H1 (cell line): ENCODE data around the gene GCLC. TPM values are rescaled to one million over a fixed set of nuclear protein-coding genes. Genes with fewer than 3 reads are reported as not detected.

Experiments
- CTCF ChIA-PET: fragments of 300-600 bp; sonication (Branson Sonifier 250); formaldehyde crosslinking; loops from one replicate; lab custom pipeline; 2021; ENCODE audit not compliant: partially characterized antibody; lab: Charles Lee
- POLR2A ChIA-PET: fragments of 300-600 bp; sonication (Branson Sonifier 250); formaldehyde crosslinking; loops from one replicate; lab custom pipeline; 2021; ENCODE audit warnings: inconsistent platforms; ENCODE audit not compliant: partially characterized antibody; lab: Charles Lee
- DNase-seq, 2 experiments: peaks; one replicate each; pipeline versions ENCODE4 v3.0.0 to v3.0.0-alpha.2; 2010 to 2022; ENCODE audit warnings: low spot score in 2 of 2, low read depth in 1 of 2, mixed read lengths in 1 of 2
- FAIRE-seq: peaks from 2 replicates; lab custom pipeline; 2011; peaks lifted over from hg19 to GRCh38; lab: Jason Lieb, UNC
- H2AFZ ChIP-seq: 2 replicates; pipeline ENCODE4 v1.8.1; 2012; ENCODE audit warnings: low read length, inconsistent platforms
- H2AK5ac ChIP-seq: 2 replicates; pipeline ENCODE4 v1.6.1; 2013; ENCODE audit warnings: low read depth, low read length
- H2BK120ac ChIP-seq: replicated peaks from 2 replicates; pipeline ENCODE3; 2013; ENCODE audit warnings: low read depth, low read length, inconsistent platforms
- H2BK12ac ChIP-seq: 2 replicates; pipeline ENCODE4 v1.6.1; 2013; ENCODE audit warnings: low read depth, low read length
- H2BK15ac ChIP-seq: 2 replicates; pipeline ENCODE4 v1.6.1; 2013; ENCODE audit warnings: low read length
- H2BK20ac ChIP-seq: 2 replicates; pipeline ENCODE4 v1.6.1; 2013; ENCODE audit warnings: low read length
- H2BK5ac ChIP-seq: 2 replicates; pipeline ENCODE4 v1.6.1; 2013; ENCODE audit warnings: low read depth, low read length
- H3K14ac ChIP-seq: 2 replicates; pipeline ENCODE4 v1.6.1; 2013; ENCODE audit warnings: inconsistent platforms; ENCODE audit not compliant: insufficient read length
- H3K18ac ChIP-seq: 2 replicates; pipeline ENCODE4 v1.6.1; 2013; ENCODE audit warnings: low read length; ENCODE audit errors: extremely low read depth
- H3K23ac ChIP-seq: 2 replicates; pipeline ENCODE4 v1.6.1; 2013; ENCODE audit warnings: inconsistent platforms; ENCODE audit not compliant: insufficient read length
- H3K23me2 ChIP-seq: 2 replicates; pipeline ENCODE4 v1.6.1; 2013; ENCODE audit warnings: low read depth, low read length
- H3K27ac ChIP-seq: 2 replicates; pipeline ENCODE4 v1.6.1; 2011; ENCODE audit warnings: low read depth, low read length, inconsistent platforms
- H3K27me3 ChIP-seq, 4 experiments: replicated peaks in 1 of 4; 1 replicate in 1 of 4; 2 replicates in 3 of 4; pipeline versions ENCODE4 v1.6.1 to v1.8.1; 2011 to 2013; ENCODE audit warnings: low read length in 3 of 4, mild to moderate bottlenecking in 3 of 4, inconsistent platforms in 2 of 4, mixed read lengths in 2 of 4, moderate library complexity in 1 of 4; ENCODE audit not compliant: control insufficient read depth in 3 of 4, insufficient read depth in 3 of 4; ENCODE audit errors: extremely low read depth in 1 of 4
- H3K36me3 ChIP-seq, 4 experiments: 2 replicates each; pipeline versions ENCODE4 v1.6.1 to v1.8.1; 2011 to 2013; ENCODE audit warnings: mild to moderate bottlenecking in 4 of 4, low read length in 3 of 4, moderate library complexity in 2 of 4, control low read depth in 1 of 4, inconsistent platforms in 1 of 4; ENCODE audit not compliant: insufficient read depth in 4 of 4, control insufficient read depth in 2 of 4
- H3K4ac ChIP-seq: replicated peaks from 2 replicates; pipeline ENCODE3; 2013; ENCODE audit warnings: low read length, low read depth, mixed read lengths, inconsistent platforms; ENCODE audit not compliant: insufficient read length
- H3K4me1 ChIP-seq, 4 experiments: replicated peaks in 1 of 4; 1 replicate in 1 of 4; 2 replicates in 3 of 4; pipeline versions ENCODE4 v1.6.1 to v1.8.1; 2011 to 2013; ENCODE audit warnings: low read length in 3 of 4, inconsistent platforms in 2 of 4, mixed read lengths in 1 of 4; ENCODE audit not compliant: insufficient read depth in 4 of 4, control insufficient read depth in 3 of 4
- H3K4me2 ChIP-seq, 2 experiments: 2 replicates each; pipeline versions ENCODE4 v1.6.1 to v1.8.1; 2011 to 2013; ENCODE audit warnings: low read depth in 2 of 2, low read length in 2 of 2, control low read depth in 1 of 2, inconsistent platforms in 1 of 2, mild to moderate bottlenecking in 1 of 2; ENCODE audit not compliant: insufficient read depth in 1 of 2
- H3K4me3 ChIP-seq, 4 experiments: fragments of 200-600, 300-600 bp in 1 of 4; sonication (generic), shearing (Covaris generic), sonication (Bioruptor Twin) in 1 of 4; 2 replicates each; pipeline versions ENCODE4 v1.5.1 to v1.8.1; 2011 to 2016; ENCODE audit warnings: low read length in 4 of 4, low read depth in 3 of 4, control low read depth in 2 of 4, inconsistent platforms in 2 of 4, mild to moderate bottlenecking in 2 of 4, mixed read lengths in 1 of 4, moderate library complexity in 1 of 4; ENCODE audit not compliant: insufficient read depth in 2 of 4; ENCODE audit errors: extremely low read depth in 1 of 4
- H3K56ac ChIP-seq: replicated peaks from 2 replicates; pipeline ENCODE3; 2013; ENCODE audit warnings: low read depth, mild to moderate bottlenecking, mixed read lengths, low read length, inconsistent platforms; ENCODE audit not compliant: insufficient read length
- H3K79me1 ChIP-seq: 2 replicates; pipeline ENCODE4 v1.6.1; 2013; ENCODE audit warnings: low read depth, low read length, control low read depth
- H3K79me2 ChIP-seq, 2 experiments: 2 replicates each; pipeline versions ENCODE4 v1.6.1 to v1.8.1; 2012 to 2013; ENCODE audit warnings: low read length in 2 of 2, mild to moderate bottlenecking in 2 of 2, inconsistent platforms in 1 of 2; ENCODE audit not compliant: insufficient read depth in 2 of 2, control insufficient read depth in 1 of 2
- H3K9ac ChIP-seq, 4 experiments: replicated peaks in 1 of 4; 1 replicate in 1 of 4; 2 replicates in 3 of 4; pipeline versions ENCODE4 v1.6.1 to v1.8.1; 2011 to 2013; ENCODE audit warnings: low read depth in 3 of 4, low read length in 3 of 4, control low read depth in 2 of 4, mild to moderate bottlenecking in 2 of 4, moderate library complexity in 2 of 4, inconsistent platforms in 1 of 4; ENCODE audit errors: extremely low read depth in 1 of 4
- H3K9me3 ChIP-seq, 2 experiments: 2 replicates each; pipeline versions ENCODE4 v1.6.1 to v1.8.1; 2012 to 2013; ENCODE audit warnings: mild to moderate bottlenecking in 2 of 2, moderate library complexity in 2 of 2, control low read depth in 1 of 2, inconsistent platforms in 1 of 2, low read depth in 1 of 2, low read length in 1 of 2, mixed read lengths in 1 of 2; ENCODE audit not compliant: insufficient read depth in 2 of 2
- H4K20me1 ChIP-seq, 2 experiments: replicated peaks in 1 of 2; 2 replicates each; pipeline versions ENCODE3 to v1.8.1; 2011 to 2013; ENCODE audit warnings: inconsistent platforms in 2 of 2, low read length in 2 of 2, mild to moderate bottlenecking in 1 of 2; ENCODE audit not compliant: insufficient read depth in 2 of 2, control insufficient read depth in 1 of 2
- H4K5ac ChIP-seq: 2 replicates; pipeline ENCODE4 v1.6.1; 2013; ENCODE audit warnings: low read length, low read depth, mixed read lengths, inconsistent platforms; ENCODE audit not compliant: insufficient read length
- H4K8ac ChIP-seq: 2 replicates; pipeline ENCODE4 v1.8.0; 2013; ENCODE audit warnings: mild to moderate bottlenecking, moderate library complexity, low read length, inconsistent platforms; ENCODE audit not compliant: insufficient read depth; ENCODE audit errors: extremely low read depth
- H4K91ac ChIP-seq: replicated peaks from 2 replicates; pipeline ENCODE3; 2013; ENCODE audit warnings: low read length, mixed read lengths, inconsistent platforms; ENCODE audit not compliant: insufficient read length
- CBX5 ChIP-seq: fragments of 300-800, 300-1000 bp; sonication (generic); IDR thresholded peaks from 2 replicates; pipeline ENCODE4 v1.7.1; 2016; ENCODE audit warnings: antibody characterized with exemption, low read length, low read depth
- EGR1 ChIP-seq: IDR thresholded peaks from 2 replicates; pipeline ENCODE4 v1.6.1; 2011; ENCODE audit warnings: low read depth, low read length, borderline replicate concordance
- MAFK ChIP-seq: IDR thresholded peaks from 2 replicates; pipeline ENCODE4 v1.6.1; 2012; ENCODE audit warnings: low read depth, mild to moderate bottlenecking, improper control_type of control experiment, low read length
- PHF8 ChIP-seq: fragments of 200-600 bp; sonication (generic); conservative IDR thresholded peaks from 2 replicates; pipeline ENCODE4 v1.7.1; 2012; ENCODE audit warnings: low read depth, mild to moderate bottlenecking, inconsistent platforms, low read length, moderate library complexity
- POLR2A ChIP-seq, 2 experiments: IDR thresholded peaks; 1 replicate in 1 of 2; 2 replicates in 1 of 2; pipeline ENCODE4 v1.6.1; 2011; ENCODE audit warnings: low read depth in 2 of 2, low read length in 2 of 2, mild to moderate bottlenecking in 2 of 2; ENCODE audit errors: control extremely low read depth in 1 of 2
- RNF2 ChIP-seq: fragments of 200-900, 300-1000 bp; sonication (generic); IDR thresholded peaks from 2 replicates; pipeline ENCODE4 v1.7.1; 2016; ENCODE audit warnings: borderline replicate concordance, low read depth, mild to moderate bottlenecking, antibody characterized with exemption, low read length; ENCODE audit not compliant: poor library complexity, severe bottlenecking; ENCODE audit errors: missing control alignments
- SP4 ChIP-seq: IDR thresholded peaks from 2 replicates; pipeline ENCODE4 v1.6.1; 2012; ENCODE audit warnings: low read length, inconsistent platforms
- TAF7 ChIP-seq: optimal IDR thresholded peaks from 2 replicates; pipeline ENCODE3; 2011; ENCODE audit warnings: low read depth, mild to moderate bottlenecking, inconsistent platforms, low read length, moderate library complexity, borderline replicate concordance
- WGBS, 2 experiments: shearing (Covaris generic) in 1 of 2; methylation state at CpG; one replicate each; pipeline versions ENCODE4 v1.1.6 to v1.1.7; 2013 to 2015; ENCODE audit warnings: low lambda C conversion rate in 2 of 2, mixed read lengths in 2 of 2, inconsistent platforms in 1 of 2, low coverage in 1 of 2, missing lambda C conversion rate in 1 of 2; ENCODE audit not compliant: insufficient replicate concordance in 2 of 2, insufficient coverage in 1 of 2, insufficient read length in 1 of 2; ENCODE audit errors: extremely low coverage in 1 of 2, missing lambda C conversion rate in 1 of 2; 5-methylcytosine and 5-hydroxymethylcytosine counted together
- polyA plus RNA-seq, 7 experiments: library from polyadenylated mRNA; depleted of rRNA in 3 of 7; stranded (reverse) in 5 of 7; unstranded in 2 of 7; fragments of >200 nt in 5 of 7; fragments of 200-250 nt in 2 of 7; gene quantifications; 1 replicate in 5 of 7; 2 replicates in 1 of 7; 4 replicates in 1 of 7; pipeline versions ENCODE4 v1.2.1 to v1.2.3, GENCODE V29; 2011 to 2013; ENCODE audit warnings: missing spikeins in 2 of 7, mixed read lengths in 2 of 7
- total RNA-seq: library from RNA; stranded (reverse); fragmentation: NEBNext Ultra II Directional; extraction: Animal tissue kit (Norgen Biotek cat#: 25700); gene quantifications from 2 replicates; pipeline ENCODE4 v1.2.1, GENCODE V29; 2021

GCLC gene
- total and polyA plus RNA-seq, 2 of the 8 experiments (the other 6 are each of a cell fraction or from before 2014, with no cell fraction given): 15.8 to 54.0 TPM

DNA sequence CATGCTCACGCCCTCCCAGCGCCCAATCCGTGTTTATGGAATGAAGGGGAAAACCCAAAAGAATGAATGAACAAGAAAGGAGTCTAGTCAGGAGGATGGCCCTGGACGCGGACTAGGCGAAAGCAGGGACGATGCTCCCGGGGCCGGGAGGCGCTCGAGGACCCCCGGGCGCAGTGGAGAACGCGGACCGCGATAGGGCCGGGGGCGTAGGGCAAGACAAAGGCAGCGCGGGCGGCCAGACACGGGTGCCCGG, 758 bp downstream of the GCLC start:
- Histone ChIP-seq H3K9ac (peak overlapping the region; percentile 78 to 92 (median 86)), H3K4me2 (peak overlapping the region; percentile 71 to 88), H4K8ac (peak overlapping the region; percentile 94), H2AK5ac (no peak overlapping the region), H2BK5ac (peak overlapping the region; percentile 91), H4K5ac (peak overlapping the region; percentile 54), H2BK12ac (peak overlapping the region; percentile 88; the same call in 1 of the 2 replicates), H2AFZ (0 out of 2 replicates have a peak overlapping the region, but pooled peaks have one; percentile 72), H3K9me3 (no peaks in the 10 kb centered on the region), H3K4me1 (peaks cover 3 to 18% (median 8%) of the 10 kb centered on the region in 4 experiments; a peak in 5 of 7 replicates), H3K27ac (peak overlapping the region; percentile 83; the same call in 1 of the 2 replicates), H3K14ac (no peak overlapping the region), H3K23ac (no peak overlapping the region), H3K18ac (peak overlapping the region; percentile 91; the same call in 1 of the 2 replicates), H3K36me3 (no peaks in the 10 kb centered on the region; a peak in 1 of 8 replicates), H3K79me1 (peaks cover 5% of the 10 kb centered on the region), H3K27me3 (peaks cover 0 to 12% (median 8%) of the 10 kb centered on the region in 4 experiments; a peak in 5 of 7 replicates), H3K4me3 (peak overlapping the region; percentile 57 to 95 (median 80)), H4K91ac (peak overlapping the region; percentile 72), H4K20me1 (no peaks in the 10 kb centered on the region), H3K4ac (no peak overlapping the region), H2BK20ac (no peak overlapping the region), H3K23me2 (peaks cover 19% of the 10 kb centered on the region), H2BK120ac (no peak overlapping the region), H2BK15ac (no peak overlapping the region), H3K56ac (peak overlapping the region; percentile 20), H3K79me2 (peaks cover 9 to 40% of the 10 kb centered on the region in 2 experiments)
- POLR2A ChIA-PET: interaction anchor here (1.1 to 3.7 kb wide), 7 partner anchors 12 to 136 kb away, joined by 3 to 19 read pairs (median 3); partner anchors contain the start of gene KLHL31
- TF ChIP-seq EGR1 (no peak), RNF2 (no peak), SP4 (no peak), POLR2A (IDR thresholded peaks at IDR 0.05; ENCODE audit: control extremely low read depth in 1 of 2, low read depth in 2 of 2, low read length in 2 of 2) (no peak), CBX5 (no peak), PHF8 (no peak), MAFK (no peak), TAF7 (no peak)
- 1% methylated on average over 24 of the region's 24 CpGs; no CpG with 5 or more reads in 1 of the 2 experiments for WGBS, 2 experiments
- CTCF ChIA-PET: interaction anchor here (0.6 to 1.5 kb wide), 9 partner anchors 10 to 332 kb away, joined by 3 to 5 read pairs (median 3); no protein-coding TSS in a partner anchor
- FAIRE-seq: no peak
- DNase-seq: no peak
